Activated CD8-positive, alpha-beta memory T cell treated with anti-CD3 and anti-CD28 coated beads for 48 hours (primary cell): ENCODE data around the gene SLC38A3.
"Not testable (repeated sequence)": the region's sequence is repeated elsewhere in the genome, so short reads cannot be mapped to it uniquely, and the experiment has no call there.

ENCODE experiments used
- DNase-seq, 3 experiments: peaks; one replicate each; pipeline ENCODE4 v3.0.0-alpha.2; 2020; ENCODE audit warnings: low read depth in 2 of 3, low spot score in 2 of 3

Gene SLC38A3

DNA sequence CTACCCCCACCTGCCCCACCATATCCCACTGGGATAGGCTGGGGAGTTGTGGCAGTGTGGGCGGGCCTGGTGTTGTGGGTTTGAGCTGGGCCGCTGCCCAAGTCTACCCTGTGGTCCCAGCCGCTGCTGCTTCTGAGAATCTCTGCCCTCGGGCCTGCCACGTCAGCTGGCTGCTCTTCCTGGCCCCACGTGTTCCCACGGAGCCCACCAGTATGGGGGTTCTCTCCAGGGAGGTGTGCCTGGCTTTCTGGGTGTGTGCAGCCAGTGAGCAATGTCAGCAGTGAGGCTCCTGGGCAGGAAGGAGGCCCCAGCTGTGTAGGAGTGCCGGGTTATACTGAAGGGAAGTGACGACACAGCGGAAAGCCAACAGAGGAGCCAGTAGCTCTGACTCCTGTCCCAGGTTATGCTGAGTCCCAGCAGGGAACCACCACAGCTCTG lies 41.5 kb downstream of the SLC38A3 start:
- DNase-seq = peak in 2 of 3 experiments; percentile 75 to 78

DNA sequence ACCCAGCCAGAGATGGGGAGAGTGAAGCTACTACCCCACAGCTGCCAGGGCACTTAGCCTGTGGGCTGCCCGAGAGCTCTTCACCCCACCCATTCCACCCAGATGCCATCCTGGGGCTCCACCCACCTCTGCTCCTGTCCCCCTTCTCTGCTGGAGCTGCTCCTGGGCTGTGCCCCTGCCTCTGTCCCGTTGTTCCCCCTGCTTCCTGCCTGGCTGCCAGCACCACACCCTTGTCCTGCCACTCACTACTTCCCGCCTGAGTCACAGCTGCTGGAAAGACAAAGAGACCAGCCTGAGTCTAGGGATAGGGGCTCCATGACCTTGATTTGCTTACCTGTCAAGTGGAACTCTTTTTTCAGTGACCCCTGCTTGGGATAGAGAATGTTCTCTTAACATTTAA lies 43.3 kb downstream of the SLC38A3 start:
- DNase-seq = no peak

DNA sequence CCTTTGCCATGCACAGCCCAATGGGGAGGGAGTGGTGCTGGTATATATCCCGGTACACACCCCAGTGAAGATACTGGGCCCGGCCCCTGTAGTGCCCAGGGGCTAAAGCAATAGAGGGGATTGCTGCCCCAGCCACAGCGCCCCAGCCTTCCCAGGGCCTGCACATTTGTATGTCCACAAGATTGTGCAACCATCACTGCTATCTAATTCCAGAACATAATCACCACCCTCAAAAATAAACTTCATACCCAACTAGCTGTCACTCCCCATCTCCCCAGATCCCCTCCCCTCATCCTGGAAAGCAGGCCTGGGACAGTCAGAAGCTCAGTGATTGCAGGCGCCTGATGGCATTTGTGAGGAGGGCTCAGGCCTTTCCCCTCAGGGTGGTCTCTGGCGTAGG lies 44.4 kb downstream of the SLC38A3 start:
- DNase-seq = no peak

DNA sequence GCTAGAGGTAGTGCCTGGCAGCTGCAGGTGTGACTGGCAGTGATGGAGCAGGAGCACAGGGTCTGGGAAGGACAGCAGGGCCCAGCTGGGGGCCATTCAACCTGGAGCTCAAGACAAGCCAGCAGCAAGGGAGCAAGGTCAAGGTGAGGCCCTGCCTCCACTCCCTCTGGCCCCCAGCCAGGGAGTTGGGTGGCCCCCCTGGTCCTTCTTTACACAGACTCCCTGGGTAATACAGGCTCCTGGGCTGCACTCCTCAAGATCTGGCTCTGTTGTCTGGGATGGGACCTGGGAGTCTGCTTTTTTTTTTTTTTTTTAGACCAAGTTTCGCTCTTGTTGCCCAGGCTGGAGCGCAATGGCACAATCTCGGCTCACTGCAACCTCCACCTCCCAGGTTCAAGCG lies 45.4 kb downstream of the SLC38A3 start:
- no peak for DNase-seq

DNA sequence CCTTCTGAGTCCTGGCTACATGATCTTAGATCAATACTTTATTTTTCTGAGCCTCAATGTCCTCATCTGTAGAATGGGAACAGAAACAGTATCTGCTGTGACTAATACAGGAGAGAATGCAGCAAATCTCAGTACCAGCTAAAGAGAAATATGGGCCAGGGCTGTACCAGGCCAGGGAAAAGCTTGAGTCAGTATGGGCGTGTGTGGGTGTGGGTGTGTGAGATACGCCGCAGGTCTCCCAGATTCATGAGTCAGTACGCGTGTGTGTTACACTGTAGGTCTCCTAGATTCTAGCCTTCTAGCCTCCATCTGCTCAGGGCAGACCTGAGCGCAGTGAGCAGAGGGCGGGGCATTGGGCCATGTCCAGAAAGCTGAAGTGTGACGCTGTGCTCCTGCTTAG lies 46.1 kb downstream of the SLC38A3 start:
- DNase-seq = no peak

DNA sequence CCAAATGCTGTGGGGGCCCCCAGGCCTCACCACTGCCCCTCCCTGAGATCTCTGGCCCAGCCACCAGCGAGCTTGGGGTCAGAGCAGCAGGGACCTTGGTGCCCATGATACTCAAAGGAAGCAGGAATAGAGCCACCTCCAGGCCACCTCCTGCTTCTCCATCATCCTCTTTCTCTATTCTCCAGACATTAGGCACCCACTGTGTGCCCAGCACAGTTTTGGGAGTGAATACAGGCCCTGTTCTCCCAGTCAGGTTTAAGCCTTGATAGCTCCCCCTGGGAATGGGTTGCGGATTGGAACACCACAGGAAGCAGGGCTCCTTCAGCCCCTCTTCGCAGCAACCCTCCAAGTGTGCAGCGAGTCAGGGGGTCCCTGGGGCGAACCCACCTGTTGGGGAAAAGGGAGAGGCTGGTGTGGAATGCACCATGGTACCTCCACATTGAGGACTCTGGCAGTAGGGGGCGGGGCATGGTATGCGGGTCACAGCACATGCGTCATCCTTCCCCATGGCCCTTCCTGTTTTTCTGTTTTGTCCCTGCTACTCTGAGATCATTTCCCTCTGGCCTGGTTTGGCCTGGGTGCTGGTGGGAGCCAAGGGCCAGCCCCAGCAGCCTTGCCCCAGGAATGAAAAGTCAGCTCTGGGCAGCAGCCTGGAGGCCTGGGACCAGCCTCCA lies 49.6 kb downstream of the SLC38A3 start:
- DNase-seq = no peak

DNA sequence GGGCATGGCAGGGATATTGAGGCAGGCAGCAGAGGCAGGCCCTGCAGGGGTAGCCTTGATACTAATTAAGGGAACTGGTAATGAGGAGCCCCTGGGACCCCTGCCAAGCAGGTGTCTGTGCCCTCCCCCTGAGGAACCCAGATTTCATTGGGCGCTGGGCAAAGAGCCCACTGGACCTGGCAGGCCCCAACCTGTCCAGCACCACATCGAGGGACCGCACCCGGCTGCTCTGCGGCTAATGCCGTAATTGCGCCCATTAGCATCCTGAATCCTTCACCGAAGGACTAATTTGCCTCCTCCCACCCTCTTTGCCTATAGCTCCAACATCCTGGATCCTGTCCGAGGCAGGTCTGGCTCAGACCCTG lies 50.2 kb downstream of the SLC38A3 start:
- DNase-seq = no peak

DNA sequence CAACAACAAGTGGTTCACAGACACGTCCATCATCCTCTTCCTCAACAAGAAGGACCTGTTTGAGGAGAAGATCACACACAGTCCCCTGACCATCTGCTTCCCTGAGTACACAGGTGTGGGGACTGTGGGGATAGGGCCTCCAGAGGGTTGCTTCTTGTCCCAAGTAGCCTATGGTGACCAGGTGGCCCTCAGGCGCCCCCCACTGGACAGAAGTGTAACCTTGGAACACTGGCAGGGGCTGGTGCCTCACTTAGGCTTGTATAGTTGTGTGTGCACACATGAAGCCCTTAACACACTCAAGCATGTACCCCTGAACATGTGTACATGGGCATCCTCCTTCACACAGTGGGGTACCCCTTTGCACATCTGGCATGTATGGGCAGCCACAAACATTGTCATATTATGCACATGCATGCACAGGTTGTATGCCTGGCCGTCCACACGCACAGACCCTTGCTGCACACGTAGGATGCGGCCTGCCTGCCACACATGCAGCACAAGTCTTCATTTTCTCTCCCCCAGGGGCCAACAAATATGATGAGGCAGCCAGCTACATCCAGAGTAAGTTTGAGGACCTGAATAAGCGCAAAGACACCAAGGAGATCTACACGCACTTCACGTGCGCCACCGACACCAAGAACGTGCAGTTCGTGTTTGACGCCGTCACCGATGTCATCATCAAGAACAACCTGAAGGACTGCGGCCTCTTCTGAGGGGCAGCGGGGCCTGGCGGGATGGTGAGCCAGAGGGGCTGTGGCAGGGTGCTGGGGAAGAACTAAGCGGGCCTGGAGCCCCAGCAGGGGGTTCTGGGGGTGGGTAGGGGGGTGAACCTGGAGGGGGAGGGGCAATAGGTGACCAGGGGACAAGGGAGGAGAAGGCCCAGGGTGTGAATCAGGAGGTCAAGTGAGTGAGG lies 52.2 kb downstream of the SLC38A3 start:
- DNase-seq = no peak

DNA sequence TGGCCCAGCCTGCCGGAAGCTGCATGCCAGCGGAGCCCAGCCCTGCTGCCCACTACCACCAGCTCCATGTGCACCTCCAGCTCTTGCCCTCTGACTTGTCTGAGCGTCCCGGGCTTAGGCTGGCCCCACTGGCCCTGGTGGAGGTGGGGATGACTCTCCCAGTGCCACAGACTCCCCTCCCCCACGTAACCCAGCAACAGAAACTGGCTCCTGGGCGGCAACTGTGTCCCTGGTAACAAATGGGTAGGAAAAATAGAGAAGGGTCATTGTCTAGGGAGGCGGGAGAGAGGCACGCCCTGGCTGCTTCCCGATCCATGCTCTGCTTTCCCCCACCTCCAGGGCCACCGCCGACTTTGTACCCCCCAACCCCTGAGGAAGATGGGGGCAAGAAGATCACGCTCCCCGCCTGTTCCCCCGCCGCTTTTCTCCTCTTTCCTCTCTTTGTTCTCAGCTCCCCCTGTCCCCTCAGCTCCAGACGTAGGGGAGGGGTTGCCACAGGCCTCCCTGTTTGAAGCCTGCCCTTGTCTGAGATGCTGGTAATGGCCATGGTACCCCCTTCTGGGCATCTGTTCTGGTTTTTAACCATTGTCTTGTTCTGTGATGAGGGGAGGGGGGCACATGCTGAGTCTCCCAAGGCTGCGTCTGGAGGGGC lies 53.1 kb downstream of the SLC38A3 start:
- no peak for DNase-seq

DNA sequence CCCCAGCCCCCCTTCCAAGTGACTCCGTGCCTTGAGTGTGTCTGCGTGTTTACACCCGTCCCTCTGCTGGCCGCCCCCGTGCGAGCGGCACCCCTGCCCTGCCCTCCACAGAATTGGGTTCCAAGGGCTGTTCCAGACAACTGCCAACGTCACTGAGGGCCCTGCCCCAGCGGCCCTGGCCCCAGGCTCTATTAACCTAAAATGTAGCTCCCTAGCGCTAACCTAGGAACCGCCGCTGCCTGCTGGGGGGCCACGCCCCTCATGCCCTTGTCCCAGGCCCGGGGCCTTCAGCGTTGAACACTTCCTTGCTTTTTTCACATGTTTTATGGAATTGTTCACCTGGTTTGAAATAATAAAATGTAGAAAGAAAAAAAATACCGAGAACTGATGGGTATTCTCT lies 53.9 kb downstream of the SLC38A3 start:
- no peak for DNase-seq

DNA sequence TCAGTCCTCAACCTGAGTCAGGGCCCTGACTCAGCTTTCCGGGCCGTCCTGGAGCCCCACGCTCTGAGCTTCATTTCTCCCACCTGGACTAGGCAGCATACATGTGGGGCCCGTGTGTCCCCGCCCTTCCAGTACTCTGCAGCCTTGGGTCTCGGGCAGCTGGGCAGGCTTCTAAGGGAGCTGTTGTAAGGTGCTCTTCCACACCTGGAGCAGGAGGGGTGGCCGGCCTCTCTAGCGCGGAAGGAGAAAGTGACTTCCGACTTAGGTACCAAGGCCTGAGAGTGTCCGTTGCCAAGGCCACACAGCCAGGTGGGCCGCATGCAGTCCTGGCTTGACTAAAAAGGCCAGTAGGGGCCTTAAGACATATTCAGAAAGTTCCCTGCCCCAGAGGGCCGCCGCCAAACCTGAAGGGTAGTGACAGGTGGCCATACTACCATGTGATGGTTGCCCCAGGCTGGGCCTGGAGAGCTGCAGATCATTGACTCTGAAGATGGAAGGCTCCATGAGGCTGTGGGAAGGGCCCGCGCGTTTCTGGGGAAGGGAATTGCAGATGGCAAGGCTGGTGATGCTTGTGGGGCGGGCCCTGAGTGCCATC lies 54.5 kb downstream of the SLC38A3 start:
- DNase-seq = no peak

DNA sequence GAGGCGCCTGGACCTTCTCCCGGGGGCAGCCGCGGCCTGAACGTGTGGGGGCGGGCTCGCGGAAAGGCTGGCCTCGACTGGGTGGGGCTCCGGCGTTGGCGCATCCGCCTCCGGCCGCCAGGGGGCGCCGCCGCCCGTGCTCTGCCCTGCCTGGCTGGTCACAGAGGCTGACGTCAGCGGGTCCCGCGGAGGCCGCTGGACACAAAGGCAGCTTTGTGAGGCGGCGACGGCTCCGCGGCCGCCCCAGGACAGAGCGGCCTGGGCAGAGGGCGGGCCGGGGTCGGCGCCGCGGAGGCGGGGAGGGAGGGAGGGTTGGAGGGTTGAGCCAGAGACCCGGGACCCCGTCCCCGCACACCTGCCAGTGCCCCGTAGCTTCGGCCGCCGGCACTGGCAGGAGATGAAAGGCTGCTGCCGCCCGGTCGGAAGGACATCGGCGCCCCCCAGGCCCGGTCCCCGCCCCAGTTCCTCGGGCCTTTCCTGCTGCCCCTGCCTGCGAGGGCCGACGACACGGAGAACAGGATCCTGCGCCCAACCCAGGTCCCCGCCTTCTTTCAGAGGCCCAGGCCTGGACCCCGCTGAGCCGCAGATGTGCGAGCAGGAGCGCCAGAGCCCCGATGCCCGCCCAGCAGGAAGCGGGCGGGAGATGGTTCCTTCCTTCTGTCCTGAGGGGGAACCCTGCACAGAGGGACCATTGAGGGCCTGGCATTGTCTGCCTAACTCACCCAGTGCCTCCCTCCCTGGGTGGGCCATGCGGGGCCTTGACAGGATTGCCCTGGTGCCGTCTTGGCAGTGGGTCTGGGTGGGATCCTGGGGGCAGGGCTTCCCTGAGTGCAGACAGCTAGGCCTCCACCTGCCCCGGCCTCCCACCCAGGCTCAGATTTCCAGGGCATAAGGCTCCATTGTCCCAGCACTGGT lies 55.2 kb downstream of the SLC38A3 start:
- DNase-seq = peak; percentile 77 to 84 (median 80)

DNA sequence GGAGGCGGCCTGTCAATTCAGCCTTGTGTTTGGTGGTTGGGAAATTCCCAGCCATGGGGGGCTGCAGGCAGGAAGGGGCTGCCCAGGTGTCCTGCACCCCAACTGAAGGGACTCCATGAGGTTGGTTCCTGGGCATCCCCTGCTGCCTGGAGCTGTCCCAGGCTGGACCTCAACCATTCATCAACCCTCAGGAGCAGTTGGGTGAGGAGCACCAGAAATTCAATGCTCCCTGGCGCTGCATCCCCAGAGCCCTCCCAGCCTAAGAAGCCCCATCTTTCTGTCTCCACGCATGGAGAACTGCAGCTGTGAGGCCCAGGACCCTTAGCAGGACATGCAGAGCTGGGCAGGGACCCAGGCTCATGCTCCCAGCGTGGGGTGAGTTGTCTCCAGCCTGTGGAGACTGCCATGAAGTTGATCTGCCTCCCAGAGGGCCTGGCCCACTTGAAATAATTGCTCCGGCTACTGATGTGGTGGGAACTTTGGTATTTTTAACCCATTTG lies 55.9 kb downstream of the SLC38A3 start:
- DNase-seq = no peak

DNA sequence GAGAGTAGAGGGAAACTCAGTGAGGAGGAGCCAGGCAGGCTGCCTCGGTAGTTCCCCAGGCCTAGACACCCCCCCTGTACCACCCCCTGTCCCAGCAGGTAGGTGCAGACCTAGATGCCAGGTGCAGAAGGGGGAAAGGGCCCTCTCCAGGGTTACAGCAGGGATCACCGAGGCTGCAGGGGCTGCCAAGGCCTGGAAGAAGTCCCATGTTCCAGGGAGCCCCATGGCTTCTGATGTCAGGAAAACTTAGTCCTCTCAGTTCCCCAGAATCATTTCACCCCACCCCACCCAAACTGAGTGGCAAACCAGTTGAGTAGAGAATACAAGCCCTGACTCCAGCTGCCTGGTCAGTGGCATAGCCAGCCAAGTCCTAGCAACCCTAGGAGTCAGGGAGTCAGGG lies 56.4 kb downstream of the SLC38A3 start:
- no peak for DNase-seq

DNA sequence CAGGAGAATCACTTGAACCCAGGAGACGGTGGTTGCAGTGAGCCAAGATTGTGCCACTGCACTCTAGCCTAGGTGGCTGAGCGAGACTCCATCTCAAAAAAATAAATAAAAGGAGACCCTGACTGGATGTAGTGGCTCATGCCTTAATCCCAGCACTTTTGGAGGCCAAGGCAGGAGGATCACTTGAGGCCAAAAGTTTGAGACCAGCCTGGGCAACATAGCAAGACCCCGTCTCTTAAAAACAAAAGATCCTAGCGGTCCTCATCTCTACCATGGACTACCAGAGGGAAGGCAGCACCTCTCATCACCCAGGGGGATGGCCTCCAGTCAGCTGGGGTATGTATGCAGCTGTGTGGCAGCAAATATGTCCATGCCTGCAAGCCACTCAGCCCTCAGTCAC lies 57.1 kb downstream of the SLC38A3 start:
- DNase-seq = not testable (repeated sequence)

DNA sequence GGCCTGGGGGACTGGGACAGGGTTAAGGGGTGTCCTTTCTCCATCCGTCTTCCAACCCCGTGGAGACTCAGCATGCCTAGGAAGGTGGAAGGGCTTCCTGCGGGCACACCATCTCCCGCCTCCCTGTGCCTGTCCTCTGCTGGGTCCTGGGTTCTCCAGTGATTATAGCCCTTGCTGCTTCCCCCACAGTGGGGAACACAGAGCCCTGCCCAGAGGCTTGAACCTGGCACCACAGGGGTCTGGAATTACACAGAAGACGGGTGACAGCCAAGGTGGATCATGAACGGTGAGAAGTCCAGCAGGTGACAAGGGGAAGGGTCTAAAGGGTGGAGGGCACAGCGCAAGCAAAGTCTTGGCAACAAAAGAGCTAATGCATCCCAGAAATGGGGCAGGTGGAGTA lies 57.7 kb downstream of the SLC38A3 start:
- DNase-seq = no peak

DNA sequence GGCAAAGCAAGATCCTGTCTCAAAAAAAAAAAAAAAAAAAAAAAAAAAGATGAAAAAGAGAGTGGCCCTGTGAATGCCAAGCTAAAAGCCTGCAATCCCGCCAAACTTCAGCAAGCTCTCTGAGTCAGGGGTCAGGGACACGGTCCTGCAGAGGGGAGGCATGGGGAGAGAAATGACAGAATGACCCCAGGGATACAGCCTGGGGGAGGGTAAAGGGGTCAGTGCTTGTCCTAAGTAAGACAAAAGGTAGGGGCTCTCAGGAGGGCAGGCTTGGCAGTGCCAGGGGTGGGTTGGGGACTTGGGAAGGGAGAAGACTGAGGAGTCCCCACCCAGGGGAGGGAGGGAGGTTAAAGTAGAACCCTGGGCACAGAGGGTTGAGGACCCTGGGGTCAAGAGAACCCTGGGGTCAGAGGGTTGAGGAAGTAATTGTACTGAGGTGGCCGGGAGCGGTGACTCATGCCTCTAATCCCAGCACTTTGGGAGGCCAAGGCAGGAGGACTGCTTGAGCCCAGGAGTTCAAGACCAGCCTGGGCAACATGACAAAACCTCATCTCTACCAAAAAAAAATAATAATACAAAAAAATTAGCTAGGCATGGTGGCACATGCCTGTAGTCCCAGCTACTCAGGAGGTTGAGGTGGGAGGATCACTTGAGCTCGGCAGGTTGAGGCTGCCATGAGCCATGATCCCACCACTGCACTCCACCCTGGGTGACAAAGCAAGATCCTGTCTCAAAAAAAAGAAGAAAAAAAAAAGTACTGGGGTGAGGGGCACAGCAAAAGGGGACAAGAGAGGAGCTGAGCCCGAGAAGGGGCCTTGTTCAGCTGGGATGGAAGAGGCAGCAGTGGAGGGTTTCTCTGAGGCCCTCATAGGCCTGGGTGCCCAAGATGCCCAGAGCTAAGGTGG lies 58.7 kb downstream of the SLC38A3 start:
- no peak for DNase-seq

DNA sequence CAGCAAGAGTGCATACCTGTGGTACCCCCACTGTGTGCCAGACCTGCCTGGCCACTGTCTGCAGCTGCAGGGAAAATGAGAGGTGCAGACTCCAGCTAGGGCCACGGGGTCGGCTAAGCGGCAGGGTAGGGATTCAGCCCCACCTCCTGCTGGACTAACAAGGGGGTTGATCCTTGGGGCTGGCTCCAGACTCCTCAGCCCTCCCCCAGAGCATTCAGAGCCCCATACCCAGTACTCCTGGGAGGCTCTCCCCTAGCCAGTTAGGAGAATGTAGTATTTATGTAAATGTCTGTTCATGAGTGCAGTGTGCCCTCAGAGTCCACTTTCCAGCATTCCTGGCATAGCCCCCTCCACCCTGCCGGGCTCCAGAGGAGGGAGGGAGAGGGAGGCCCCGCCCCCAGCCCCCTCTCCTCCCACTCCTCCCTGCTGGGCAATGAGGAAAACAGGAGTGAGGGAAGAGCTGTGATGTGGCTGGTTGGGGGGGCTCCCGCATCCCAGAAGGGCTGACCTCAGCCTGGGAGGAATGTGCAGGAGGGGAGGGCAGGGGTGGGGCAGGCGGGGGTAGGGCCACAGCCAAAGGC lies 59.4 kb downstream of the SLC38A3 start:
- no peak for DNase-seq

DNA sequence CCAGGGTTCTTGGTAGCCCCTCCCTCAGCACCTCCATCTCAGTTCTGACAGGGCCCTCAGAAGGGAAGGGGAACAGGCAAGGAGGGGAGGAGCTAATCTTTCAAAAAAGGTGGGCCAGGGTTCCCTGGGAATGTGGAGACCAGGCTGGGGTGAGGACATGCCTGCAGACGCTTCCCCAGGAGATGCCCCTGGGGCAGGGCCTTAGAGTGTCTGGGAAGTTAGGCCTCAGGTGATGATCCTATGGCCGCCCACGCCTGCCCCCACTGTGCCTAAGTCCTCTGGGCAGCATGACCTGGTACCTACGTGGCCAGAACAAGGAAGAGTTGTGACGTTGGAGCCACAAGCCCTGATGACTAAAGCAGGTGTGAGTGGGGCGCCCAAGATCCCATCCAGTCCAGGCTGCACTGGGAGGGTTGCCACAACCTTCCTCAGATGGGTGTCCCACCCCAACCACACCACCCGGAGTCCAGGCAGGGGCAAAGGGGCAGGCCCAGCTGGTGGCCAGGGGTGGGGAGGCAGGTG lies 60.0 kb downstream of the SLC38A3 start:
- no peak for DNase-seq
